Activated CD4-positive, alpha-beta T cell treated with anti-CD3 and anti-CD28 coated beads, Interleukin-2, amount 10 ng/mL, durations not matched to agents 24 days and 14 days (primary cell): ENCODE measurements around the gene PPP2R2D. TPM values are rescaled to one million over a fixed set of nuclear protein-coding genes. Genes with fewer than 3 reads are reported as not detected.
"Not testable (repeated sequence)": the region's sequence is repeated elsewhere in the genome, so short reads cannot be mapped to it uniquely, and the experiment has no call there.

Experiments
- DNase-seq: peaks from one replicate; pipeline ENCODE4 v3.0.0; 2022
- H3K27ac Mint-ChIP-seq: one replicate; pipeline ENCODE4 v1.8.0; 2022; ENCODE audit warnings: mild to moderate bottlenecking, mixed read lengths
- H3K27me3 Mint-ChIP-seq: one replicate; pipeline ENCODE4 v1.8.0; 2022; ENCODE audit warnings: mixed read lengths
- H3K36me3 Mint-ChIP-seq: one replicate; pipeline ENCODE4 v1.8.0; 2022; ENCODE audit warnings: low read depth, mild to moderate bottlenecking, mixed read lengths
- H3K4me1 Mint-ChIP-seq: one replicate; pipeline ENCODE4 v1.8.0; 2021; ENCODE audit warnings: mixed read lengths
- H3K4me3 Mint-ChIP-seq: one replicate; pipeline ENCODE4 v1.8.0; 2022; ENCODE audit warnings: mild to moderate bottlenecking, moderate library complexity, mixed read lengths
- H3K9me3 Mint-ChIP-seq: one replicate; pipeline ENCODE4 v1.8.0; 2021; ENCODE audit warnings: mixed read lengths
- intact Hi-C: fragments of 100-400 bp; cut with micrococcal nuclease; formaldehyde crosslinking; loops from one replicate; pipeline ENCODE4 v1.15.1; 2023
- total RNA-seq: library from RNA; stranded (reverse); gene quantifications from 2 replicates; pipeline ENCODE4 v1.2.3, GENCODE V29; 2022

Gene PPP2R2D
- total RNA-seq, 1 donor from 2014 or later = 36.2 TPM

- intact Hi-C loops = loop anchor here (5.0 kb wide), 2 partner anchors 423 to 633 kb away; no protein-coding TSS in a partner anchor
- Mint-ChIP-seq H3K4me3 (no peak overlapping the region), H3K27me3 (peaks cover 13% of the 10 kb centered on the region), H3K27ac (no peak overlapping the region), H3K9me3 (no peaks in the 10 kb centered on the region), H3K36me3 (no peaks in the 10 kb centered on the region), H3K4me1 (peaks cover 3% of the 10 kb centered on the region)
- peak; percentile 88 for DNase-seq
These were observed 25.8 kb upstream of the PPP2R2D start for GRCh38 chr10:131874991-131875451.

- Mint-ChIP-seq H3K4me1 (peaks cover 3% of the 10 kb centered on the region), H3K27ac (no peak overlapping the region), H3K4me3 (no peak overlapping the region), H3K27me3 (peaks cover 13% of the 10 kb centered on the region), H3K9me3 (no peaks in the 10 kb centered on the region), H3K36me3 (no peaks in the 10 kb centered on the region)
- intact Hi-C loops = loop anchor here (5.0 kb wide), 2 partner anchors 423 to 633 kb away; no protein-coding TSS in a partner anchor
- DNase-seq = no peak
These were observed 25.3 kb upstream of the PPP2R2D start for GRCh38 chr10:131875501-131875900.

- peaks cover 13% of the 10 kb centered on the region for H3K27me3 Mint-ChIP-seq
- H3K36me3 Mint-ChIP-seq = no peaks in the 10 kb centered on the region
- H3K4me3 Mint-ChIP-seq = no peak overlapping the region
- DNase-seq = no peak
- no peaks in the 10 kb centered on the region for H3K9me3 Mint-ChIP-seq
- intact Hi-C loops = loop anchor here (5.0 kb wide), 2 partner anchors 424 to 634 kb away; no protein-coding TSS in a partner anchor
- H3K27ac Mint-ChIP-seq = no peak overlapping the region
- peaks cover 3% of the 10 kb centered on the region for H3K4me1 Mint-ChIP-seq
These were observed 24.8 kb upstream of the PPP2R2D start for GRCh38 chr10:131876017-131876416.

GRCh38 chr10:131876508-131876907 lies 24.3 kb upstream of the PPP2R2D start:
- Mint-ChIP-seq H3K4me3 (no peak overlapping the region), H3K27ac (no peak overlapping the region), H3K36me3 (no peaks in the 10 kb centered on the region), H3K9me3 (no peaks in the 10 kb centered on the region), H3K4me1 (peaks cover 3% of the 10 kb centered on the region), H3K27me3 (peaks cover 13% of the 10 kb centered on the region)
- no peak for DNase-seq
- intact Hi-C loops = loop anchor here (5.0 kb wide), 2 partner anchors 424 to 634 kb away; no protein-coding TSS in a partner anchor

GRCh38 chr10:131880016-131880590 lies 20.7 kb upstream of the PPP2R2D start:
- no peak overlapping the region for H3K4me3 Mint-ChIP-seq
- H3K27me3 Mint-ChIP-seq = peaks cover 7% of the 10 kb centered on the region
- no peak overlapping the region for H3K27ac Mint-ChIP-seq
- no peaks in the 10 kb centered on the region for H3K36me3 Mint-ChIP-seq
- intact Hi-C loops = no loop called here
- no peak for DNase-seq
- H3K4me1 Mint-ChIP-seq = no peaks in the 10 kb centered on the region
- H3K9me3 Mint-ChIP-seq = no peaks in the 10 kb centered on the region

- Mint-ChIP-seq H3K27ac (no peak overlapping the region), H3K9me3 (no peaks in the 10 kb centered on the region), H3K4me1 (peaks cover 2% of the 10 kb centered on the region), H3K27me3 (peaks cover 11% of the 10 kb centered on the region), H3K4me3 (no peak overlapping the region), H3K36me3 (no peaks in the 10 kb centered on the region)
- DNase-seq = no peak
- intact Hi-C loops = no loop called here
These were observed 19.5 kb upstream of the PPP2R2D start for GRCh38 chr10:131881104-131881880.

GRCh38 chr10:131882151-131882550 lies 18.7 kb upstream of the PPP2R2D start:
- no peak for DNase-seq
- H3K27me3 Mint-ChIP-seq = peaks cover 8% of the 10 kb centered on the region
- H3K9me3 Mint-ChIP-seq = no peaks in the 10 kb centered on the region
- no peak overlapping the region for H3K4me3 Mint-ChIP-seq
- intact Hi-C loops = no loop called here
- H3K36me3 Mint-ChIP-seq = no peaks in the 10 kb centered on the region
- H3K4me1 Mint-ChIP-seq = peaks cover 2% of the 10 kb centered on the region
- H3K27ac Mint-ChIP-seq = no peak overlapping the region

- intact Hi-C loops = no loop called here
- Mint-ChIP-seq H3K27me3 (peaks cover 5% of the 10 kb centered on the region), H3K36me3 (no peaks in the 10 kb centered on the region), H3K4me3 (no peak overlapping the region), H3K4me1 (peaks cover 2% of the 10 kb centered on the region), H3K27ac (no peak overlapping the region), H3K9me3 (no peaks in the 10 kb centered on the region)
- no peak for DNase-seq
These were observed 18.0 kb upstream of the PPP2R2D start for GRCh38 chr10:131882590-131883451.

- H3K27ac Mint-ChIP-seq, H3K36me3 Mint-ChIP-seq, H3K4me3 Mint-ChIP-seq, DNase-seq, H3K4me1 Mint-ChIP-seq, H3K27me3 Mint-ChIP-seq, H3K9me3 Mint-ChIP-seq: not testable (repeated sequence)
- intact Hi-C loops = loop anchor here (2.0 kb wide), 1 partner anchor 17 kb away; the partner anchor contains the start of gene PPP2R2D
These were observed 17.0 kb upstream of the PPP2R2D start for GRCh38 chr10:131883621-131884393.

- Mint-ChIP-seq H3K9me3 (no peaks in the 10 kb centered on the region), H3K4me1 (peaks cover 2% of the 10 kb centered on the region), H3K27ac (no peak overlapping the region), H3K4me3 (no peak overlapping the region), H3K36me3 (no peaks in the 10 kb centered on the region), H3K27me3 (peaks cover 7% of the 10 kb centered on the region)
- intact Hi-C loops = loop anchor here (1.0 to 5.0 kb wide), 3 partner anchors 15 to 257 kb away; partner anchors contain the start of gene PPP2R2D
- peak; percentile 95 for DNase-seq
These were observed 15.2 kb upstream of the PPP2R2D start for GRCh38 chr10:131885391-131886165.

- Mint-ChIP-seq H3K9me3 (no peaks in the 10 kb centered on the region), H3K27me3 (peaks cover 7% of the 10 kb centered on the region), H3K36me3 (no peaks in the 10 kb centered on the region), H3K4me1 (peaks cover 2% of the 10 kb centered on the region), H3K27ac (no peak overlapping the region), H3K4me3 (no peak overlapping the region)
- no peak for DNase-seq
- intact Hi-C loops = loop anchor here (5.0 kb wide), 1 partner anchor 256 kb away; no protein-coding TSS in a partner anchor
These were observed 14.6 kb upstream of the PPP2R2D start for GRCh38 chr10:131886237-131886636.

- Mint-ChIP-seq H3K9me3 (no peaks in the 10 kb centered on the region), H3K4me3 (no peak overlapping the region), H3K36me3 (no peaks in the 10 kb centered on the region), H3K27ac (no peak overlapping the region), H3K27me3 (peaks cover 10% of the 10 kb centered on the region), H3K4me1 (peaks cover 2% of the 10 kb centered on the region)
- intact Hi-C loops = loop anchor here (5.0 kb wide), 1 partner anchor 254 kb away; no protein-coding TSS in a partner anchor
- DNase-seq = no peak
These were observed 12.6 kb upstream of the PPP2R2D start for GRCh38 chr10:131888186-131888604.
